Keratinocyte (primary cell): Measurements from ENCODE around the gene PTPRR. TPM values are rescaled to one million over a fixed set of nuclear protein-coding genes. Genes with fewer than 3 reads are reported as not detected.

Source experiments
- DNase-seq: peaks from one replicate; pipeline ENCODE4 v3.0.0-alpha.2; 2011; ENCODE audit warnings: low read depth, missing footprints, low spot score
- FAIRE-seq: peaks from 2 replicates; lab custom pipeline; 2011; peaks lifted over from hg19 to GRCh38; lab: Jason Lieb, UNC
- H2AFZ ChIP-seq: 2 replicates; pipeline ENCODE4 v1.6.0; 2012; ENCODE audit warnings: low read length, control low read depth, inconsistent platforms; ENCODE audit not compliant: control insufficient read depth
- H3K27ac ChIP-seq: 2 replicates; pipeline ENCODE4 v1.5.1; 2011; ENCODE audit warnings: low read length; ENCODE audit not compliant: control insufficient read depth, insufficient read depth
- H3K27me3 ChIP-seq: 3 replicates; pipeline ENCODE4 v1.6.0; 2011; ENCODE audit warnings: low read length; ENCODE audit not compliant: control insufficient read depth, insufficient read depth; ENCODE audit errors: extremely low read depth
- H3K36me3 ChIP-seq, 2 experiments: 2 replicates in 1 of 2; 3 replicates in 1 of 2; pipeline ENCODE4 v1.5.1; 2011; ENCODE audit warnings: low read length in 2 of 2, mild to moderate bottlenecking in 1 of 2; ENCODE audit not compliant: control insufficient read depth in 2 of 2, insufficient read depth in 2 of 2; ENCODE audit errors: extremely low read depth in 1 of 2
- H3K4me1 ChIP-seq: 3 replicates; pipeline ENCODE4 v1.5.1; 2011; ENCODE audit warnings: low read length; ENCODE audit not compliant: control insufficient read depth, insufficient read depth; ENCODE audit errors: extremely low read depth
- H3K4me2 ChIP-seq: 3 replicates; pipeline ENCODE4 v1.6.0; 2011; ENCODE audit warnings: low read depth, low read length; ENCODE audit not compliant: control insufficient read depth, insufficient read depth; ENCODE audit errors: extremely low read depth
- H3K4me3 ChIP-seq, 3 experiments: fragments of 200-600 bp in 1 of 3; sonication (generic) in 1 of 3; 2 replicates in 2 of 3; 3 replicates in 1 of 3; pipeline ENCODE4 v1.5.1; 2011 to 2016; ENCODE audit warnings: low read length in 3 of 3, mild to moderate bottlenecking in 3 of 3, control low read depth in 2 of 3, inconsistent platforms in 1 of 3, low read depth in 1 of 3, mixed read lengths in 1 of 3, mixed run types in 1 of 3, moderate library complexity in 1 of 3; ENCODE audit not compliant: control insufficient read depth in 2 of 3, insufficient read depth in 2 of 3; ENCODE audit errors: extremely low read depth in 1 of 3
- H3K79me2 ChIP-seq: 2 replicates; pipeline ENCODE4 v1.6.0; 2012; ENCODE audit warnings: low read length; ENCODE audit not compliant: control insufficient read depth, insufficient read depth
- H3K9ac ChIP-seq: 3 replicates; pipeline ENCODE4 v1.6.0; 2011; ENCODE audit warnings: low read length; ENCODE audit not compliant: control insufficient read depth, insufficient read depth; ENCODE audit errors: extremely low read depth
- H3K9me1 ChIP-seq: 3 replicates; pipeline ENCODE4 v1.6.0; 2011; ENCODE audit warnings: low read length; ENCODE audit not compliant: control insufficient read depth, insufficient read depth; ENCODE audit errors: extremely low read depth
- H3K9me3 ChIP-seq: 2 replicates; pipeline ENCODE4 v1.5.1; 2012; ENCODE audit warnings: low read depth, low read length; ENCODE audit not compliant: control insufficient read depth
- H4K20me1 ChIP-seq: 3 replicates; pipeline ENCODE4 v1.6.0; 2011; ENCODE audit warnings: low read length; ENCODE audit not compliant: control insufficient read depth, insufficient read depth; ENCODE audit errors: extremely low read depth
- EZH2 ChIP-seq: IDR thresholded peaks from one replicate; pipeline ENCODE4 v1.6.1; 2012; ENCODE audit warnings: inconsistent platforms, mild to moderate bottlenecking, low read length, moderate library complexity
- dilution Hi-C: fragments of 300-500 bp; cut with MboI; formaldehyde crosslinking; loops from one replicate; pipeline ENCODE4 v1.7.0; 2020; ENCODE audit warnings: low sequenced_read_pairs; ENCODE audit not compliant: extremely low pct_ligation_motif_present
- polyA plus RNA-seq, 5 experiments: library from polyadenylated mRNA; depleted of rRNA in 3 of 5; stranded (reverse) in 3 of 5; stranded (forward) in 1 of 5; unstranded in 1 of 5; fragments of >200 nt; gene quantifications; 1 replicate in 1 of 5; 2 replicates in 3 of 5; 3 replicates in 1 of 5; pipeline versions ENCODE4 v1.2.1 to v1.2.3, GENCODE V29; 2011 to 2012; ENCODE audit warnings: missing spikeins in 2 of 5, low read depth in 1 of 5, low replicate concordance in 1 of 5
- TF ChIP-seq, protein P1 (sequence below), 3 experiments: IDR thresholded peaks in 1 of 3; conservative IDR thresholded peaks in 1 of 3; optimal IDR thresholded peaks in 1 of 3; 2 replicates in 2 of 3; 3 replicates in 1 of 3; pipeline versions ENCODE3 to v1.5.1; 2011; ENCODE audit warnings: low read length in 3 of 3, mild to moderate bottlenecking in 3 of 3, moderate library complexity in 2 of 3, control low read depth in 1 of 3, inconsistent platforms in 1 of 3; ENCODE audit not compliant: insufficient read depth in 2 of 3; ENCODE audit errors: extremely low read depth in 1 of 3

Gene PTPRR
- polyA plus RNA-seq, 1 donor (not counting 4 experiments of a cell fraction or from before 2014, with no cell fraction given), result 3.1 TPM

DNA sequence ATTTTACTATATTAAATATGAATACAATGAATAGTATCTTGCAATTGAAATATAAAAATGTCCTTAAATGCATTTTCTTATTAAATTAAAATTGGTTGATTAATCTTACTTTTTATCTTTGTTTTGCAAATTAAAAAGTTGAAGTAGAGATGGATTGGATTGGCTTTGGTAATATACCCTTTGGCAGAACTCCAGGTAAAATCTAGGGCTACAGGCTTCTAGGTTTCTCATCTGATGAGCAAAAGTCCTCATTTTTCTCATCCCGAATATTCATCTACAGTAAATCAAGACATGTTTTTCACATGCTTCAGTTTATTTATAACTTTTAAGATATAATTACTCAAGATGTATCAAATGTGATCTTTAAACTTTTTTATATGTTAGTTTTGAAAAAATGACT lies 2.2 kb downstream of the PTPRR start:
- H3K4me2 ChIP-seq, result no peak overlapping the region
- H3K4me3 ChIP-seq, result no peak overlapping the region
- H3K27ac ChIP-seq, result no peak overlapping the region
- no peak for DNase-seq
- no peak for FAIRE-seq
- no peaks in the 10 kb centered on the region for H3K9me3 ChIP-seq
- dilution Hi-C loops, result no loop called here
- TF ChIP-seq, protein P1, sequence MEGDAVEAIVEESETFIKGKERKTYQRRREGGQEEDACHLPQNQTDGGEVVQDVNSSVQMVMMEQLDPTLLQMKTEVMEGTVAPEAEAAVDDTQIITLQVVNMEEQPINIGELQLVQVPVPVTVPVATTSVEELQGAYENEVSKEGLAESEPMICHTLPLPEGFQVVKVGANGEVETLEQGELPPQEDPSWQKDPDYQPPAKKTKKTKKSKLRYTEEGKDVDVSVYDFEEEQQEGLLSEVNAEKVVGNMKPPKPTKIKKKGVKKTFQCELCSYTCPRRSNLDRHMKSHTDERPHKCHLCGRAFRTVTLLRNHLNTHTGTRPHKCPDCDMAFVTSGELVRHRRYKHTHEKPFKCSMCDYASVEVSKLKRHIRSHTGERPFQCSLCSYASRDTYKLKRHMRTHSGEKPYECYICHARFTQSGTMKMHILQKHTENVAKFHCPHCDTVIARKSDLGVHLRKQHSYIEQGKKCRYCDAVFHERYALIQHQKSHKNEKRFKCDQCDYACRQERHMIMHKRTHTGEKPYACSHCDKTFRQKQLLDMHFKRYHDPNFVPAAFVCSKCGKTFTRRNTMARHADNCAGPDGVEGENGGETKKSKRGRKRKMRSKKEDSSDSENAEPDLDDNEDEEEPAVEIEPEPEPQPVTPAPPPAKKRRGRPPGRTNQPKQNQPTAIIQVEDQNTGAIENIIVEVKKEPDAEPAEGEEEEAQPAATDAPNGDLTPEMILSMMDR (optimal IDR thresholded peaks at IDR 0.05 in 1 of 3, IDR thresholded peaks at IDR 0.05 in 1 of 3, conservative IDR thresholded peaks at IDR 0.05 in 1 of 3; ENCODE audit: extremely low read depth in 1 of 3, insufficient read depth in 2 of 3, low read length in 3 of 3), result no peak
- no peak for TF ChIP-seq EZH2
- no peaks in the 10 kb centered on the region for H3K36me3 ChIP-seq
- H3K9me1 ChIP-seq, result no peaks in the 10 kb centered on the region
- peaks cover 16% of the 10 kb centered on the region for H3K27me3 ChIP-seq
- H3K4me1 ChIP-seq, result no peaks in the 10 kb centered on the region
- H3K79me2 ChIP-seq, result no peaks in the 10 kb centered on the region
- no peak overlapping the region for H2AFZ ChIP-seq
- H3K9ac ChIP-seq, result no peak overlapping the region
- H4K20me1 ChIP-seq, result no peaks in the 10 kb centered on the region

DNA sequence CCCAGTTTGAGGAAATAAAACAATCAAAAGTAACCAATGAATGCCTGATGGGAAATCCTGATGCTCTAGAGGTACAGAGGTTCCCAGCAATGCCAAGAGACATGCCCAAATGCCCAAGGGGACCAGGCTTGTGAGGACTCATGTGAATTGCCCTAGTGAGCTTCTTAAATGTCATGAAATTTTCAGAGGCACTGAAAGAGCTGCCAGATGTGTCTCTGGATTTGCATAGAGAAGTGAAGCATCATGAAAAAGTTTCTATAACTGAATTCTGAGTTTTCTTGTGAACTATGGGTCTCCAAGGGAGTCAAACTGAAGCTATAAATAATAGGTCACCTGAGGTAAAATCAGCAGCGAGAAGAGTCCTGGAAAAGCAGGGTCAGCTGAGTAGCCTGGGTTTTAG lies 9.9 kb downstream of the PTPRR start:
- no peaks in the 10 kb centered on the region for H3K9me1 ChIP-seq
- H3K9me3 ChIP-seq, result no peaks in the 10 kb centered on the region
- H3K27ac ChIP-seq, result no peak overlapping the region
- TF ChIP-seq, protein P1 (optimal IDR thresholded peaks at IDR 0.05 in 1 of 3, IDR thresholded peaks at IDR 0.05 in 1 of 3, conservative IDR thresholded peaks at IDR 0.05 in 1 of 3; ENCODE audit: extremely low read depth in 1 of 3, insufficient read depth in 2 of 3, low read length in 3 of 3), result no peak
- no peak for TF ChIP-seq EZH2
- no peaks in the 10 kb centered on the region for H3K79me2 ChIP-seq
- no peaks in the 10 kb centered on the region for H3K36me3 ChIP-seq
- H3K27me3 ChIP-seq, result no peaks in the 10 kb centered on the region
- H2AFZ ChIP-seq, result no peak overlapping the region
- H3K4me2 ChIP-seq, result no peak overlapping the region
- H3K9ac ChIP-seq, result no peak overlapping the region
- no peaks in the 10 kb centered on the region for H3K4me1 ChIP-seq
- FAIRE-seq, result no peak
- H4K20me1 ChIP-seq, result no peaks in the 10 kb centered on the region
- dilution Hi-C loops, result no loop called here
- no peak for DNase-seq
- no peak overlapping the region for H3K4me3 ChIP-seq
